ENCODE results near the gene MYPOP.

DNA sequence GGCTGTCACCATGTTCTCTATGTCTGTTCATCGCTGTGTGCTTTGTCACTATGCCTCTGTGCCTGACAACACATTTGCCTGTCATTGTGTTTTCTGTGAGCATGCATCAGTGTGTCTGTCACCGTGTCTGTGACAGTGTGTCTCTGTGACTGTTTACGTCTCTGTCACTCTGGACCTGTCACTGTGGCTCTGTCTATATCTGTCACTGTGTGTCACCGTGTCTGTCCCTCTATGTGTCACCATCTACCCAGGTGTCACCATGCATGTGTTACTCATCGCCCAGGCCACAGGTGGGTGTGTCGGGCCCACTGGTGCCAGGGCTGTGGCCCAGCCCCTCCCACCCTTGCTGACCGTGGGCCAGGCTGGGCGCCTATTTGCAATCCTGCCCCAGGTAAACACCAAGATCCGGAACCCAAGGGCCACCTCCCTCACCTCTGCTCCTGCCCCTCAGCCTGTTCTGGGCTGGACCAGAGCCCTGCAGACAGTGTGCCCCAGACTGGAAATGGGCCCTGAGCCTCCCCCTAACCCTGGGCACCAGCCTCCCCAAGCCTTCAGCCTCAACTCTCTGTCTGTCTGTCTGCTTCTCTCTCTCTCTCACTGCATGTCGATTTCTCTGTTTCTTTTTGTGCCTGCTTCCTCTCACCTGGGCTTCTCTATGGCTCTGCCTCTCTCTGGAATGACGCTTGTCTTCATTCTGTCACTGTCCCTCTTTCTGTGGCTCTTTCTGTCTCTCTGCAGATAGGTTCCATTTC, 24.2 kb downstream of the MYPOP start:
- TF ChIP-seq, protein P1, sequence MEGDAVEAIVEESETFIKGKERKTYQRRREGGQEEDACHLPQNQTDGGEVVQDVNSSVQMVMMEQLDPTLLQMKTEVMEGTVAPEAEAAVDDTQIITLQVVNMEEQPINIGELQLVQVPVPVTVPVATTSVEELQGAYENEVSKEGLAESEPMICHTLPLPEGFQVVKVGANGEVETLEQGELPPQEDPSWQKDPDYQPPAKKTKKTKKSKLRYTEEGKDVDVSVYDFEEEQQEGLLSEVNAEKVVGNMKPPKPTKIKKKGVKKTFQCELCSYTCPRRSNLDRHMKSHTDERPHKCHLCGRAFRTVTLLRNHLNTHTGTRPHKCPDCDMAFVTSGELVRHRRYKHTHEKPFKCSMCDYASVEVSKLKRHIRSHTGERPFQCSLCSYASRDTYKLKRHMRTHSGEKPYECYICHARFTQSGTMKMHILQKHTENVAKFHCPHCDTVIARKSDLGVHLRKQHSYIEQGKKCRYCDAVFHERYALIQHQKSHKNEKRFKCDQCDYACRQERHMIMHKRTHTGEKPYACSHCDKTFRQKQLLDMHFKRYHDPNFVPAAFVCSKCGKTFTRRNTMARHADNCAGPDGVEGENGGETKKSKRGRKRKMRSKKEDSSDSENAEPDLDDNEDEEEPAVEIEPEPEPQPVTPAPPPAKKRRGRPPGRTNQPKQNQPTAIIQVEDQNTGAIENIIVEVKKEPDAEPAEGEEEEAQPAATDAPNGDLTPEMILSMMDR (IDR thresholded peaks at IDR 0.05; ENCODE audit: borderline replicate concordance, extremely low read depth, low read length, poor library complexity, severe bottlenecking), result no peak
- TF ChIP-seq EZH2 (IDR thresholded peaks at IDR 0.05; ENCODE audit: borderline replicate concordance, low read depth, low read length, severe bottlenecking), result no peak

All from DND-41 (cell line).